ENCODE data around the gene MITF. TPM values are rescaled to one million over a fixed set of nuclear protein-coding genes. Genes with fewer than 3 reads are reported as not detected.

The MITF gene
- total RNA-seq, 4 donors from 2014 or later = 2.1 to 9.1 (median 4.7) TPM

DNA sequence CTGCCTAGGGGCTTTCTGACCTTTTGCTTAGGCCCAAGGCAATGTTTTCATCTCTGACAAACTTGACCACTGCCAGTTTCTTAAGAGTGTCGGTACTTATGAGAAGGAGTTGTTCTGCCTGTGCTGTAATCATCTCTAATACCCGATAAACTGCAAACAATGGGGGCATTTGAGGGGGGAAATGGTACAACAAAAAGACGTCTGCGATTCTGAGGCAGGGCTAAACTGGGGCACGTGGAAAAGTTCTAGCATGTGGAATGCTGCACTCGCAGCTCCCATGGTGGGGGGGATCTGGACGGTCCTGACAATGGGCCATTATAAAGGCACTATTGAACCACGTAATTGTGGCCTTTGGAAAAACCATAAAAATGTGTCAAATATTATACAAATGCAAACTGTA, 187.1 kb downstream of the MITF start:
- H3K27me3 ChIP-seq = no peaks in the 10 kb centered on the region
- no peak overlapping the region for H3K4me3 ChIP-seq
- no peaks in the 10 kb centered on the region for H3K4me1 ChIP-seq
- H3K27ac ChIP-seq = no peak overlapping the region
- no peaks in the 10 kb centered on the region for H3K36me3 ChIP-seq
- TF ChIP-seq, protein P1, sequence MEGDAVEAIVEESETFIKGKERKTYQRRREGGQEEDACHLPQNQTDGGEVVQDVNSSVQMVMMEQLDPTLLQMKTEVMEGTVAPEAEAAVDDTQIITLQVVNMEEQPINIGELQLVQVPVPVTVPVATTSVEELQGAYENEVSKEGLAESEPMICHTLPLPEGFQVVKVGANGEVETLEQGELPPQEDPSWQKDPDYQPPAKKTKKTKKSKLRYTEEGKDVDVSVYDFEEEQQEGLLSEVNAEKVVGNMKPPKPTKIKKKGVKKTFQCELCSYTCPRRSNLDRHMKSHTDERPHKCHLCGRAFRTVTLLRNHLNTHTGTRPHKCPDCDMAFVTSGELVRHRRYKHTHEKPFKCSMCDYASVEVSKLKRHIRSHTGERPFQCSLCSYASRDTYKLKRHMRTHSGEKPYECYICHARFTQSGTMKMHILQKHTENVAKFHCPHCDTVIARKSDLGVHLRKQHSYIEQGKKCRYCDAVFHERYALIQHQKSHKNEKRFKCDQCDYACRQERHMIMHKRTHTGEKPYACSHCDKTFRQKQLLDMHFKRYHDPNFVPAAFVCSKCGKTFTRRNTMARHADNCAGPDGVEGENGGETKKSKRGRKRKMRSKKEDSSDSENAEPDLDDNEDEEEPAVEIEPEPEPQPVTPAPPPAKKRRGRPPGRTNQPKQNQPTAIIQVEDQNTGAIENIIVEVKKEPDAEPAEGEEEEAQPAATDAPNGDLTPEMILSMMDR (IDR thresholded peaks at IDR 0.05) = no peak
- no peak for TF ChIP-seq POLR2A (IDR thresholded peaks at IDR 0.05)
- DNase-seq = no peak
- H3K9me3 ChIP-seq = no peaks in the 10 kb centered on the region

DNA sequence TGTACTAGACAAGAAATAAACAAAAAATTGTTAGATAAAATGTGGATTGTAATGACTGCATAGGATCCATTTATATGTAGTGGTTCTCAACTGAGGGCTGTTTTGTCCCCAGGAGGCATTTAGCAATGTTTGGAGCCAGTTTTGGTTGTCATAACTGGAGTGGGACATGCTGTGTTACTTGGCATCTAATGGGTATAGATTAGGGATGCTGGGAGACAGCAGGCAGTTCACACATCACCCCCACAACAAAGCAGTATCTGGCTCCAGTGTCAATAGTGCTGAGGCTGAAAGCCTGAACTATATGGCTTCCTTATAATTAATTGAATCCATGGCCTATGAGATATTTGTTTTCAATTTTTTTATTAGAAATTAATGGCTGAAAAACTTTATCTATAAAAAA, 188.3 kb downstream of the MITF start:
- TF ChIP-seq, protein P1 (IDR thresholded peaks at IDR 0.05) = no peak
- TF ChIP-seq POLR2A (IDR thresholded peaks at IDR 0.05) = no peak
- no peak overlapping the region for H3K27ac ChIP-seq
- H3K4me1 ChIP-seq = no peaks in the 10 kb centered on the region
- no peak overlapping the region for H3K4me3 ChIP-seq
- no peaks in the 10 kb centered on the region for H3K36me3 ChIP-seq
- DNase-seq = no peak
- no peaks in the 10 kb centered on the region for H3K9me3 ChIP-seq
- no peaks in the 10 kb centered on the region for H3K27me3 ChIP-seq

DNA sequence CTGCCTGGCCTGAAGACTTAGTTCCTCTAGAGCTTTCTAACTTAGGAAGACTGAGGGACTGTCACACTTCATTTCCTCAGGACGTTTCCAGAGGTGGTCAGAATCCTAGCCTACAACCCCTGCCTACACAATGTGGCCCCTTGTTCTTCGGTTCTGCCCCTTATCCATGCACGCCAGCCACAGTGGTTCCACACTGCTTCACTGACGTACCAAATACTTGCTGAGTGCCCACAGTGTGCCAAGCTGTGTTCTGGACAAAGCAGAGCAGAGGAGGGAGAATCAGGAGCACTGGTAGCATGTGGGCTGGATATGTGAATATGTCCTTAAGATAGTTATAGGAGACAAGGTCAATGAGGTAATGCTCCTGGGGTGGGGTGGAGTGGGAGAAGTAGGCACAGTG, 189.8 kb downstream of the MITF start:
- TF ChIP-seq POLR2A (IDR thresholded peaks at IDR 0.05) = no peak
- TF ChIP-seq, protein P1 (IDR thresholded peaks at IDR 0.05) = no peak
- Histone ChIP-seq H3K4me1 (no peaks in the 10 kb centered on the region), H3K4me3 (no peak overlapping the region), H3K27me3 (no peaks in the 10 kb centered on the region), H3K36me3 (no peaks in the 10 kb centered on the region), H3K27ac (no peak overlapping the region), H3K9me3 (no peaks in the 10 kb centered on the region)
- DNase-seq = no peak

DNA sequence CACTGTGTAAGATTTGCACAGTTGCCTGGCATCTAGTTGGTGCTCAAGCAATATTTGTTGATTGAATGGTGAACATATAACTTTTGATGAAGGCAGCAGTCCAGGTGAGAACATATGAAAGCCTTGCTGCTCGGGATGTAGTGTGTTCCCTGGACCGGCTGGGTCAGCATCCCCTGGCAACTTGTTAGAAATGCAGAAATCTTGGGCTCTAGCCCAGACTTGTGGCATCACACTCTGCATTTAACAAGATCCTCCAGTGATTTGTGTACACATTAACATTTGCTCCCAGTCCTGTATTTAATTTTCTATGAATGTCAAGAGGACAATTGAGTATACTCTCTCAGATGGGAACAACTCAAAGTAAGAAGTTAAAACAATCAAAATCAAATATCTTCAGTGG, 191.3 kb downstream of the MITF start:
- DNase-seq = no peak
- Histone ChIP-seq H3K4me1 (no peaks in the 10 kb centered on the region), H3K4me3 (no peak overlapping the region), H3K36me3 (no peaks in the 10 kb centered on the region), H3K9me3 (no peaks in the 10 kb centered on the region), H3K27ac (no peak overlapping the region), H3K27me3 (no peaks in the 10 kb centered on the region)
- TF ChIP-seq POLR2A (IDR thresholded peaks at IDR 0.05) = no peak
- TF ChIP-seq, protein P1 (IDR thresholded peaks at IDR 0.05) = no peak

DNA sequence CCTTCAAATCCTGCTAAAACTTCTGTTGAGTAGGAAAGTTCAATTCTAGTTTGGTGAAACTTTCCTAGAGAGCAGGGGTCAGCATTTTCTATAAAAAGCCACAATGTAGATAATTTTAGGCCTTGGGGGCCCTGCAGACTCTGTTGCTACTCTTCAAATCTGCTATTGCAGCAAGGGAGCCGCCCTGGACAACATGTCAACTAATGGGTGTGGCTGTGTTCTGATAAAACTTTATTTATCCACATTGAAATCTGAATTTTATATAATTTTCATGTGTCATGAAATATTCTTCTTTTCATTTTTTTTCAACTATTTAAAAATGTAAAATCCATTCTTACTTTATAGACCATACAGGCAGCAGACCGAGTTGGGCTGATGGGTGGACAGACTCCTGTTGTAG, 192.8 kb downstream of the MITF start:
- H3K27ac ChIP-seq = no peak overlapping the region
- H3K4me1 ChIP-seq = no peaks in the 10 kb centered on the region
- H3K36me3 ChIP-seq = no peaks in the 10 kb centered on the region
- no peaks in the 10 kb centered on the region for H3K9me3 ChIP-seq
- TF ChIP-seq, protein P1 (IDR thresholded peaks at IDR 0.05) = no peak
- TF ChIP-seq POLR2A (IDR thresholded peaks at IDR 0.05) = no peak
- H3K4me3 ChIP-seq = no peak overlapping the region
- H3K27me3 ChIP-seq = no peaks in the 10 kb centered on the region
- no peak for DNase-seq

DNA sequence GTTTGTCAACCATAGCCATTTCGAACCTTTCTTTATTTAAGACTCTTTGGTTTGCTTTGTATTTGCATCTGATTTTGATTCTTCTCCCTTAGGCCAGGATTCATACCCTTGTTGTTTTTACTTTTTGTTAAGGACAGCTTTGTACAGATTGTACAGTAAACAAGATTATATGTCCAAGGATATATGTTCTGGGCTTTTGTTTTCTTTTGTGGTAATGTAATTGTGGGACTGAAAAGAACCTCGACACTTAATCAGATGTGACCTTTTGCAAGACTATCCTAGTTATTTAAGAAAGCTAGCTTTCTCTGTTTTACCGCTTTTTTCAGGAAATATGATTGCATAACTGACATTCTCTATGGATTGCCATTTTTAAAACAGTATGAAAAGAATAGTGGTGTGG, 193.2 kb downstream of the MITF start:
- no peaks in the 10 kb centered on the region for H3K27me3 ChIP-seq
- H3K9me3 ChIP-seq = no peaks in the 10 kb centered on the region
- no peaks in the 10 kb centered on the region for H3K4me1 ChIP-seq
- TF ChIP-seq, protein P1 (IDR thresholded peaks at IDR 0.05) = no peak
- no peak for TF ChIP-seq POLR2A (IDR thresholded peaks at IDR 0.05)
- no peak overlapping the region for H3K27ac ChIP-seq
- H3K36me3 ChIP-seq = no peaks in the 10 kb centered on the region
- DNase-seq = no peak
- H3K4me3 ChIP-seq = no peak overlapping the region
